ENCODE measurements around the gene MYH11. TPM values are rescaled to one million over a fixed set of nuclear protein-coding genes. Genes with fewer than 3 reads are reported as not detected.

Gene MYH11
- total RNA-seq, 4 donors from 2014 or later, result 121 to 1,349 (median 217) TPM

GRCh38 chr16:15866451-15866850 is 9.6 kb upstream of the MYH11 start:
- Histone ChIP-seq H3K4me3 (no peak overlapping the region), H3K9me3 (no peaks in the 10 kb centered on the region), H3K4me1 (peaks cover 0 to 7% (median 3%) of the 10 kb centered on the region in 3 donors), H3K27me3 (no peaks in the 10 kb centered on the region), H3K27ac (peak overlapping the region in 3 of 4 donors; percentile 42 to 53 (median 52)), H3K36me3 (peaks cover 0 to 67% (median 0%) of the 10 kb centered on the region in 3 donors)
- DNase-seq, result no peak
- TF ChIP-seq CTCF (IDR thresholded peaks at IDR 0.05) (peak in 1 of 6 experiments; percentile 4), POLR2A (IDR thresholded peaks at IDR 0.05) (no peak)
- intact Hi-C loops (cut with DNase I), result no loop called here
- WGBS, 2 donors, result 47 to 57% methylated on average over 5 of the region's 5 CpGs

GRCh38 chr16:15865742-15866141 is 8.9 kb upstream of the MYH11 start:
- intact Hi-C loops (cut with DNase I), result no loop called here
- Histone ChIP-seq H3K9me3 (no peaks in the 10 kb centered on the region), H3K4me3 (no peak overlapping the region), H3K4me1 (peaks cover 0 to 7% (median 3%) of the 10 kb centered on the region in 3 donors), H3K27me3 (no peaks in the 10 kb centered on the region), H3K36me3 (peaks cover 0 to 60% (median 0%) of the 10 kb centered on the region in 3 donors), H3K27ac (peak overlapping the region in 2 of 4 donors; percentile 39 to 53)
- DNase-seq, result no peak
- WGBS, 2 donors, result 68 to 70% methylated on average over 7 of the region's 7 CpGs
- no peak for TF ChIP-seq CTCF (IDR thresholded peaks at IDR 0.05)
- no peak for TF ChIP-seq POLR2A (IDR thresholded peaks at IDR 0.05)

- TF ChIP-seq CTCF (IDR thresholded peaks at IDR 0.05) (no peak), POLR2A (IDR thresholded peaks at IDR 0.05) (no peak)
- Histone ChIP-seq H3K36me3 (peaks cover 0 to 52% (median 0%) of the 10 kb centered on the region in 3 donors), H3K27me3 (no peaks in the 10 kb centered on the region), H3K4me3 (no peak overlapping the region), H3K4me1 (peaks cover 0 to 7% (median 3%) of the 10 kb centered on the region in 3 donors), H3K9me3 (no peaks in the 10 kb centered on the region), H3K27ac (peak overlapping the region in 3 of 4 donors; percentile 38 to 53 (median 39))
- 66 to 72% methylated on average over 5 of the region's 5 CpGs for WGBS, 2 donors
- DNase-seq, result no peak
- intact Hi-C loops (cut with DNase I), result no loop called here
Observed at GRCh38 chr16:15864939-15865338, 8.1 kb upstream of the MYH11 start.

GRCh38 chr16:15861996-15862395 is 5.2 kb upstream of the MYH11 start:
- TF ChIP-seq CTCF (IDR thresholded peaks at IDR 0.05), result no peak
- no peak for TF ChIP-seq POLR2A (IDR thresholded peaks at IDR 0.05)
- Histone ChIP-seq H3K4me3 (no peak overlapping the region), H3K27me3 (peaks cover 0 to 25% (median 5%) of the 10 kb centered on the region in 4 donors), H3K9me3 (no peaks in the 10 kb centered on the region), H3K4me1 (peaks cover 10 to 23% (median 14%) of the 10 kb centered on the region in 3 donors), H3K36me3 (peaks cover 0 to 22% (median 0%) of the 10 kb centered on the region in 3 donors), H3K27ac (peak overlapping the region in 1 of 4 donors; percentile 88)
- intact Hi-C loops (cut with DNase I), result no loop called here
- DNase-seq, result no peak
- WGBS, 2 donors, result 88 to 89% methylated on average over 3 of the region's 3 CpGs

- TF ChIP-seq POLR2A (IDR thresholded peaks at IDR 0.05) (no peak), CTCF (IDR thresholded peaks at IDR 0.05) (no peak)
- Histone ChIP-seq H3K27me3 (peaks cover 0 to 50% (median 5%) of the 10 kb centered on the region in 4 donors), H3K4me3 (no peak overlapping the region), H3K9me3 (no peaks in the 10 kb centered on the region), H3K4me1 (peaks cover 12 to 22% (median 16%) of the 10 kb centered on the region in 3 donors), H3K36me3 (no peaks in the 10 kb centered on the region), H3K27ac (peak overlapping the region; percentile 66 to 88 (median 82))
- 82 to 94% methylated on average over 10 to 11 of the region's 12 CpGs for WGBS, 2 donors
- intact Hi-C loops (cut with DNase I), result no loop called here
- DNase-seq, result no peak
Observed at GRCh38 chr16:15858921-15859668, 2.3 kb upstream of the MYH11 start.

All from esophagus squamous epithelium (tissue), 5 donors.